ENCODE data around the gene ARHGAP18.

DNA sequence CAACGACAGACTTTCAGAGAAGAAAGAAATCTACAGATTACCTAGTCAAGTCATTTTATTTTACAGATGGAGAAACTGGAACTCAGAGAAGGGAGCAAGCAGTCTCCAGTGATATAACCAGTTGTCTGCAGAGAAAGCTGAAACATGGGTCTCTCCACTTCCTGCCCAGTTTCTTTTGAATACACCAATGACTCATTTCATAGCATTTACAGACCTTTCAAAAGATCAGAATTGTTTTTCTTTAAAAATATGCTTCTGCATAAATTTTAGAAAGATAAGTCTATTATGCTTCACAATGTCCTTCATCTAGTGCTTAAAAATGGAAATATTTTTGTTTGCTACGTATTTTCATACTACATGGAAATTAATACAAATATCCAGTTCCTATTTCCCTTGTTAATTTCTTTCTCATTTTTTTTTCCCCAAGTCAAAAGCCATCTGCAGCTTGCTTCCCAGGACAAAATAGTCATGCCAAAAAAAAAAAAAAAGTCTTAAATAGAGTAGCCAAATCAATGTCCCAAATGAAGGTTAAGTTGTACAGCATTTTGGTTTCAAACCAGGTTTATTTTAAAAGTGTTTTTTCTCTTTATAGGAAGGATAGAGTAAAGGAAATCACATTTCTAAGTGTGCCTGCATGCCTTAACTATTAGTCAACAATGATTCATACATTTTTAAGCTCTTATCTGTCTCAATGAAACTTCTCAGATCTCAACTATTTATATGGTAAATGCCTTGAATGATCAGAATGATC is 36.9 kb downstream of the ARHGAP18 start:
- TF ChIP-seq NCOA5 (CRISPR knock-in tag; IDR thresholded peaks at IDR 0.05) (no peak), ZZZ3 (CRISPR knock-in tag; IDR thresholded peaks at IDR 0.05; ENCODE audit: borderline replicate concordance) (no peak), CREB1 (IDR thresholded peaks at IDR 0.05) (no peak), CREB1 (CRISPR knock-in tag; IDR thresholded peaks at IDR 0.05) (no peak), NRL (CRISPR knock-in tag; IDR thresholded peaks at IDR 0.05; ENCODE audit: borderline replicate concordance) (no peak), ATF7 (IDR thresholded peaks at IDR 0.05) (no peak), ATF7 (CRISPR knock-in tag; IDR thresholded peaks at IDR 0.05) (no peak), POLR2A (IDR thresholded peaks at IDR 0.05; ENCODE audit: insufficient read depth in 1 of 2, low read depth in 2 of 2, low read length in 2 of 2) (no peak), MXI1 (IDR thresholded peaks at IDR 0.05; ENCODE audit: borderline replicate concordance, low read depth, low read length) (no peak)
- TF ChIP-seq, protein P1, sequence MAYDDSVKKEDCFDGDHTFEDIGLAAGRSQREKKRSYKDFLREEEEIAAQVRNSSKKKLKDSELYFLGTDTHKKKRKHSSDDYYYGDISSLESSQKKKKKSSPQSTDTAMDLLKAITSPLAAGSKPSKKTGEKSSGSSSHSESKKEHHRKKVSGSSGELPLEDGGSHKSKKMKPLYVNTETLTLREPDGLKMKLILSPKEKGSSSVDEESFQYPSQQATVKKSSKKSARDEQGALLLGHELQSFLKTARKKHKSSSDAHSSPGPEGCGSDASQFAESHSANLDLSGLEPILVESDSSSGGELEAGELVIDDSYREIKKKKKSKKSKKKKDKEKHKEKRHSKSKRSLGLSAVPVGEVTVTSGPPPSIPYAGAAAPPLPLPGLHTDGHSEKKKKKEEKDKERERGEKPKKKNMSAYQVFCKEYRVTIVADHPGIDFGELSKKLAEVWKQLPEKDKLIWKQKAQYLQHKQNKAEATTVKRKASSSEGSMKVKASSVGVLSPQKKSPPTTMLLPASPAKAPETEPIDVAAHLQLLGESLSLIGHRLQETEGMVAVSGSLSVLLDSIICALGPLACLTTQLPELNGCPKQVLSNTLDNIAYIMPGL (CRISPR knock-in tag; IDR thresholded peaks at IDR 0.05; ENCODE audit: borderline replicate concordance in 1 of 2, low read depth in 1 of 2): no peak
